HG03095 (cell line): Measurements from ENCODE around the gene MAD1L1.

Source experiments
- ATAC-seq: cut with Tn5 transposase; IDR thresholded peaks from one replicate; pipeline ENCODE4 v1.9.1; 2021; ENCODE audit warnings: moderate library complexity; ENCODE audit not compliant: unreplicated experiment

MAD1L1 gene

DNA sequence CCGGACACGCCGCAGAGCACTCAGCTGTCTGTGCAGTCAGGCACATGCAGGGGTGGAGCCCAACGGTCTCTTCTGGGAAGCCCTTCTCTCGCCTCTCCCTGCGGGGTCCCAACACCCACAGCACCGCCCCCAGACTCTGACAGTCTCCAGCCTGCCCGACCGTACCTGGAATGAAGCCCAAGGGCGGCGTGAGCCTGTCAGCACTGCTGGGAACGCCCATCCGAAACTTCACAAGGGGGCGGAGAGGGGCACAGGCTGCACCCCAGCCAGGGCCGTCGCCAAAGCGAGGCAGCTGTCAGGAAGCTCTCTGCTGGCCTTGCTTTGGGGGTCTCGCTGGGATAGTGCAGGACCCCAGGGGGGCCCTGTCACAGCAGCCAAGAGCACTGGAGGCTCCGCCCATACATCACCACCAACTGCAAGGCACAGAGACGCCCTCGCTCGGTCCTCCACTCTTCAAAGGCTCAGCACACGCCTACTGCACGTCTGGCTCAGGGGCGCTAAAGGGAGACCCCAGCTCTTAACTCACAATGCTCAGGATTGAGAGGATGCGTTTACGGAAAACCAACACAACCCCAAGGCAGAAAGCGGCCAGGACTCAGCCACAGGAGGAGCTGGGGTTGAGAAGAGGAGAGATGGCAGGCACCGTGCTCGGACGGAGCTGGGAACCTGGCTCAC is 30.9 kb downstream of the MAD1L1 start:
- no peak for ATAC-seq

DNA sequence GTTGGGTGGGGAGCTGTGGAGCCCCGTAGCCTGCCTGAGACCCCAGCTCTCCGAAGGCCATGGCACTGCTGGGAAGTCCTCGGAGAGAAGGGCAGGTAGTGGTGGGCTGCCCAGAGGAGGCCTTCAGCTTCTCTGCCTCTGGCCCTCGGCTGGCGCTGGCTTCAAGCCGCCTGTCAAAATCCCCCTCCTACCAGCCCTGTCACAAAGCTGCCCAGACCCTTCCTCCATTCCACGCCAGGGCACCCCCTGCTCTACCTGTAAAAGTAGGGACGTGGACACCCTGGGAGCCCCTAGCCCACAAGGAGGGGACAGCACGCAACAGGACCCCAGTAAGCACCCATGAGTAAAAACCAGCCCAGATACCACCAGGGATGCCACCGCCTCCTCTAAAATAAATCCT is 31.6 kb downstream of the MAD1L1 start:
- ATAC-seq, result no peak

DNA sequence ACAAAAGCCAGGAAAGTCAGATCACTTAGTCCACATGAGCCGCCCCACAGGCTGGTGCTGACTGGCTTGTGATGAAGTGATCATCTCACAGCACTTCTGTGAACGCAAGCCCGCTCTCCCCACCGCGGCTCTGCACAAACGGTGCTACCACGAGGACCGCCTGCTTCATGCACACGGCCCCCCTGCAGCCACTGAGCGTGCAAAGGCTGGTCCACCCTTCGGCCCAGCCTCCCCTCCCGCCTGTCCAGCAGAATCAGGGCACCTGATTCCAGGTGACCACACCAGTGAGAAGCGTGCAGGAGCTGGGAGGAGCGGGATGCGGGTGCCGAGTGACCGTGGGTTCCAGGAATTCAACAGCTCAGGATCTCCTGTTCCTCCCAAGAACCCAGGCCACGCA is 32.2 kb downstream of the MAD1L1 start:
- no peak for ATAC-seq

DNA sequence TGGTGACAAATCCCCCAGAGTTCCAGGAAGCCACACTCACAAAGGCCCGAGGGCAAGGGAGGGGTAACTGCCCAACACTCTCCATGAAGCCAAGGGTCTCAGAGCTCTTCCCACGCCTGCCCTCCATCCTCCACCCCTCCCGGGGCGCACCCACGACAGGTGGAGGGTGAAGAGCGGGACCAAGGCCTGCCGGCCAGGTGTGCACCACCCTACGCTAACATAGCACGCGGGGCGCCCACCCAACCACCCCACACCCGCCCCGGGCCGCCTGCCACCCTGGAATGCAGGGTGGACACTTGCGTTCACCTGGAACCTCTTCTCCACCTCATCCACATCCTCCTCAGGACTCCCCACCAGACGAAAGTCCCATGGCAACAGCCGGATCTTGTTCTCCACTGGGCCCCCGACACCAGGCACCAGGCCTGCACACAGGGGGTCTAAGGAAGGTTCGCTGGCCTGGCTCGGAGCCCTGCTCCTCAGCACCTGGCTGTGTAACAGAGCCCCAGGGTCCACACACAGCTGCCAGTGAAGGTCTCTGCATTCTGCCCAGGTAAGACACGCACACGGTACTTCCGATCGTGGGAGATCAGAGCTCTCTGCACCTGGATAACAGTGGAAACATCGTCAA is 32.7 kb downstream of the MAD1L1 start:
- no peak for ATAC-seq

DNA sequence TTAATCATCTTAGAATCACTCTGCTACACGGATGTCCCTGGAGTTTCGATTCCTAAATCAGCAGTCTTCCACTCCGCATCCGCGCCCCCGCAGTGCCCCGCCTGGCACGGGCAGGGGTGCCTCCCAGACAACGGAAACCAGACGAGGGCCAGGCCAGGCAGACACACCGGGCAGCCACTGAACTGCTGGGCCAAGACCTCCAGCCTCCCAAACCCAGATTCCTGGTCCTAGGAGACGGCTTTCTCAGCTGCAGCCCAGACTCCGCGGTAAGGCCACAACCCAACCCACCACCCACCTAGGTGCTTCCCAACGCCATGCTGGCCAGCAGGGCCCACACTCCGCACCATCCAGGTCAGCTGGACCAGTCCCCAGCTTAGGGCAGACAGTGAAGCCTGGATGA is 33.2 kb downstream of the MAD1L1 start:
- no peak for ATAC-seq

DNA sequence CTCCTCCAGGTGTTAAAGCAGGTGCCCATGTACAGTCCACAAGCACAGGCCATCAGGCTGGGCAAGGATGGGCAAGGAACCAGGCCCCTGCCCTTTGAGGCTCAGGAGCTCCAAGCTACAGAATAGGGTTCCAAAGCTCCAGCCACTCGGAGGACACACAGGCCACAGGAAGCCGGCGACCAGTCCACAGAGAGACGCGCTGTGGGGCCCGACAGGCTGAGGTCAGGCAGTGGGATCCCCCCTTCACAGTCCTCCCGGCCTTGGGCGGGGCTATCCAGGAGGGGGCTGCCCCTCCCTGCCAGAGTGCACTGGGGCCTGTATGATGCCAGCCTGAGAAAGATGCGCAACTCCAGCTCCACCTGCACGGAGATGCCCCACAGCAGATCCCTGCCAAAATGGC is 34.0 kb downstream of the MAD1L1 start:
- no peak for ATAC-seq

DNA sequence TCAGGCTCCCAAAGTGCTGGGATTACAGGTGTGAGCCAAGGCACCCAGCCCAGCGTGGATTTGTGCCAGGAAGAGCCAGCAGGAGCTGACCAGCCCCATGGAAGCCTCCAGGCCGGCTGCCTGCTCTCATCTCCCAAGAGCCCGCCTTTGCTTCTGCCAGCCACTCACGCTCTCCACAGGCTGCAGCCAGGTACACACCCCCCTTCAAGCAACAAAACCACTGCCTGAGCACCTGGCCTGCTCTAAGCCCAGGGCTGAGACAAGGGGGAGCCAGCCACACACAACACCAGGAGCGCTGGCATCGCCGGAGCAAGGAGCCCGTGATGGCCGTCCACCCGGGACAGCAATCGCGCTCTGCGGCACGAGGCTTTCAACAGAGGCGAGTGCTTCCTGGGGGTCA is 34.5 kb downstream of the MAD1L1 start:
- no peak for ATAC-seq

DNA sequence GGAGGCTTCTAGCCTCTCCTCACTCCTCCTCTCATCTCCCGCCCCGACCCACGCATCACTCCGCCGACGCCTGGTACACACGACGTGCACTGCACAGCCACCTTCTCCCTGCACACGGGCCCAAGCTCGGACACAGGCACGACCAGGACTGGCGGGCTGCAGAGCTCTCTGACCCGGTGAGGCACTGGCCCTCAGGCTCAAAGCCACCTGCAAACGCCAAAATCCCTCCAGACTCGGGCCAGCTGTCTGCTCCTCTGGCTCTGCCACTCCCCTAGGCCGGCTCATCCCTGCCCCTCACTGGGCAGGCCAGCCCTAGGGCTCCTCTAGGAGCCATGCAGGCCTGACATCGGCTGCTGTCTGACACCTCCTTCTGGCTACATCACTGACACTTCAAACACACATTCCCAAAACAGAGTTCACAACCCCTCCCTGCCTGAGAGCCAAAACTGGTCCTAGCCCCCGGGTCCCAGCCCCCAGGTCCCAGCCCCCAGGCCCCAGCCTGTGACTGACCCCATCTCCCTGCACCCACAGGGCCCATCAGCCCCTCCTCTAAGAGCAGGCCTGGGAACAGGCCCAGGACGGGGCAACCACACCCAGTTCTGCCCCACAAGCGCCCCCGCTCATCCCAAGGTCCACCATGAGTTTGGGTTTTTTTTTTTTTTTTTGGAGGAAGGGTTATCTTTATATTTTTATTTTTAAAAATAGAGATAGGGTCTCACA is 35.1 kb downstream of the MAD1L1 start:
- no peak for ATAC-seq

DNA sequence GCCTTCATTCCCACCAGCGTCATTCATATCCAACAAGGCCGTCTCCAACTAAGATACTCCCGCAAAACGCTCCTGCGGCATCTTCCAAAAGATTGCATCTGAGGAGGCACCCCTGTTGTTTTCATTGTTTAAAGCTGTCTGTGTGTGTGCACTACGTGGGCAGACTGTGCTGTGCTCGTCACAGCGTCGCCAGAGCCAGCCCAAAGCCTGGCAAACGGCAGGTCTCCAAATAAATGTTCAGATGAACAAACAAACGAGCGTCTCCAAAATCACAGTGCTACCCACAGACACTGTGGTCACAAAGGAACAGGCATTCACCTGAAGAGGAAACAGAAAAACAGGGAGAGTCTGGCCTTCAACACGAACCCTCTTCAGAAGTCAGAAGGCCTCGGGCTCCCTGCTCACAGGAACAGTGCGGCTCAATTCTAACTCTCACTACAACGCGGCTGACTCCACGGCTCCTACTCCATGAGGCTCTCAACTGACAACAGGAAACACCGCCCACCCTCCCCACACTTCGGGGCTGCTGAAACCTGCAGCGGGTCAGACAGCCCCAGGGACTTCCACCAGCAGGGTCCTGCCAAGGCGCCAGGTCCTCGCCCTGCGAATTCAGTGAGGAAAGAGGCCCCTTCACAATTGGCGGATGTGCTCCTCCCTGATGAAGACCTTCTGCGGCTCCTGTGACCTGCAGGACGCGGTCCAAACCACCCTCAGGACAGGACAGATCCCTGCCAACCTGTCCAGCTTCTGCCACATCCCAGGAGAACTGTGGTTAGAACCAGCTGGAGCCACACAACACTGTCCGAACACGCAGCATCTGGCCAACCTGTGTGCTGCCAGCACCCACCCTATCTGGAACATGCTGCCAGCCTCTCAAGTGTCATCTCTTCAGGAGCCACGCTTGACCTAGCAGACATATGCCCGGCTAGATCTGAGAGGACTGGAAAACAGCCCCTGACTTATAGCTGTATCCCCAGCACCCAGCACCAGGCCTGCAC is 36.1 kb downstream of the MAD1L1 start:
- ATAC-seq, result no peak

DNA sequence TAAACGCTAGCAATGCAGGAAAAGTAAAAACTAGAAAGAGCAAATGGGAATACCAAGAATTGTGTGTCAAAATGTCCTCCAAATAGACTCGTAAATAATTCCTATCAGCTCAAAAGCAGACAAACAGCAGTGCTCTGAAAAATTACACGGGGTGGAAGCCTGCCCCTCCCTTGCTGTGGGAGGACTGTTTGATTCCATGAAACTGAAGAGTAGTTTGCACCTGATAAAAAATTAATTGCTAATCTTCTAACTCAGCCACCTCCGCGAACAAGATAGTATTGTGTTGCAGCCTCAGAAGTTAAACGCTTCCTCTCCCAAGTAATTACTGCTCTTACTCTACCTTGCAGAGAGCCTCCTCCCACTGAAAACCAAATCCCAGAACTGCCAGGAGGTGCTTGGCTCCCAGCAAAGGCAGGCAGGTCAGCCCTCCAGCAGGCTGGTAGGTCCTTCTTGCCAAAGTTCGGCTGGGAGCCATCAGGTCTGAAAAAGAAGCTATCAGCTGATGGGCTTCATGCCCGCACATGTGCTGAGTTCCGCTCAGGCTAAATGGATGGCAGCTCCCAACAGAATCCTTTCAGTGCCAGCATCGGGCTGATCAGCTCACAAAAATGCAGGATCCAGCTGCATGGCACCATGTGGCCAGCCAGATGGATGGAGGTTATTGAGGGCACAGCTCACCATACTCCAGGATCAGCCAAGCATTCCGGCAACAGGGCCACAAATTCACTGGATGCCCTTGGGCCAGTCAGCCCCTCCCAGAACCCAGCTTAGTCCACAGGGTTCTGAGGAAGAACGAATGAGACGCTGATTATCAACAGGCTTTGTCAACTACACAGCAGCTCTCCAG is 37.1 kb downstream of the MAD1L1 start:
- no peak for ATAC-seq

DNA sequence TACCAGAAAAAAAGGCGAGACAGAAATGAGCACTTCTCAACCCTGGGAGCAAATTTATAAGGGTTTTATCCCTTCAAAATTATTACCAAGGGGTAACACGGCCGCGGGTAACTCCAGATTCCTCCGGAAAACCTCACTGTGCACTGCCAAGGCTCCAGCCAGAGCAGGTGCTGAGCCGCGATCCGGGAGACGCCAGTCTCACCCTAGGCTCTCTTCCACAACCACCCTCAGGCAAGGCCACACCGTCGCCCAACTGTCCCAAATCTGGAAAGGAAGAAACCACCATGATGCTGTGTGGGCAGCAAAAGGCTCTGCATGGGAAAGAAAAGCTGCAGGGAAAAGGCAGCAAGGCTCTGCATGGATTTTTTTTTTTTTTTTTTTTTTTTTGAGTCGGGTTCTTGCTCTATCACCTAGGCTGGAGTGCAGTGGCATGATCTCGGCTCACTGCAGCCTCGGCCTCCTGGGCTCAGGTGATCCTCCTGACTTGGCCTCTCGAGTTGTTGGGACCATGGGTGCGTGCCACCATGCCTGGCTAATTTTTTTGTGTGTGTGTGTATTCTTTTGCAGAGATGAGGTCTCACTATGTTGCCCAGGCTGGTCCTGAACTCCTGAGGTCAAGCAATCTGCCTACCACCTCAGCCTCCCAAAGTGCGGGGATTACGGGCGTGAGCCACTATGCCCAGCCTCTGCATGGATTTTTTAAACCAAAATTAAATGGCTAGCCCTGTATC is 39.0 kb downstream of the MAD1L1 start:
- no peak for ATAC-seq

DNA sequence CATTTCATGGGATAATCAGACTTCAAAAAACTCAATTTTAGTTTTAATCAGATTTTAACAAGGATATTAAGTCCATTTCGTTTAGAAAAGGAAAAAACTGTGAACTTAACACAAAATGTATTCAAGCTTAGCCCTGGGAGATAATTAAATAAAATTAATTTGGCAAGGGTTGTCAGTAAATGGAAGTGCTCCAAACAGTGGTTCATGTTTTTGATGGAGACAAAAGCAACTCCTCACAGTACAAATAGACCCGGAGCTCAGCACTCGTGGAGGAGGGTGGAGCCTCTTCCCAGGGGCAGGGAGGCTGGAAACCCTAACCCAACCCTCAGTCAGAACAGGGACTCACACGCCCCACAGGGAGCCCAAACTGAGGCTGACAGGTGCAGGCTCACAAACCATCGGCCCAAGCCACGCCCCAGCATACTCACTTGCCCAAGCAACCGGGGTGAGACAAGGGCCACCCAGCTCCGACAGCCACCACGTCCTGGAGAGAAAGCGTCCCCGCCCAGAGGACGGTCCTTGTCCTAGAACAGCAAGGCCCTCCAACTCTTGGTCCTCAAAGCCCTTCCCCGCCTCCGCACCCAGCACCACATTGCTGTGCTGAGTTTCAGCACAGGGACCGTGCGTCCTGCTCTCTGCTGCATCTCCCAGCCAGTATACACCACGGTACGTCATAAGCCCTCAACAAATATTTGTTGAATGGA is 39.8 kb downstream of the MAD1L1 start:
- ATAC-seq, result no peak

DNA sequence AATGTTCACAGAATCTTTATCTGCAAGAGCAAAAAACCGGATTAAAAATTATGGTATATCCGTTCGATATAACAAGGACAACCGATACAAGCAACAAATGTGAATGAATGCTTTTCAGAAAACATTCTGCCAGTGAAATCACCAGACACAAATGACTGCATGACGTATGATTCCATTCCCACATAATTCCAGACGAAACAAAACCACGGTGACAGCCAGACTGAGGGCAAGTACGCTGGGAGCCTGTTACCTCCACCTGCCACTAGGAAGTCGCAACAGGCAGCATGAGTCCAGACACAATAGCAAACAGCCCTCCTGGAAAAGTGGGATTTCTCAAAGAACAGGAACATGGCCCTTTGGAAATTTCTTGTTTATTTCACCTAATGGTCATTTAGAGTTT is 41.7 kb downstream of the MAD1L1 start:
- ATAC-seq, result no peak

DNA sequence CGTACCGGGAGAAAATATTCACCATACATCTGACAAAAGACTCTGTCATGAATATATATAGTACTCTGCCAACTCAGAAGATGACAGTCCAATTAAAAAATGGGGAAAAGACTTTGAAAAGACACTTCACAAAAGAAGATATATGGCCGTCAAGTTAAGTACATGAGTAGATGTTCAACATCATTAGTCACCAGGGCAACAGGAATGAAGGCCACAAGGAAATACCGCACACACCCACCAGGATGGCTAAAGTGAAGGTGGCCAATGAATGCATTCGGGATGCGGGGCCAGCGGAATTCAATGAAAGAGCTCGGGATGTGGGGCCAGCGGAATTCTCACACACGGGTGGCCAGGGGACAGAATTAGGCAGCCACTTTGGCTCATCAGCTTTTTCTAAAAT is 42.2 kb downstream of the MAD1L1 start:
- ATAC-seq, result no peak

DNA sequence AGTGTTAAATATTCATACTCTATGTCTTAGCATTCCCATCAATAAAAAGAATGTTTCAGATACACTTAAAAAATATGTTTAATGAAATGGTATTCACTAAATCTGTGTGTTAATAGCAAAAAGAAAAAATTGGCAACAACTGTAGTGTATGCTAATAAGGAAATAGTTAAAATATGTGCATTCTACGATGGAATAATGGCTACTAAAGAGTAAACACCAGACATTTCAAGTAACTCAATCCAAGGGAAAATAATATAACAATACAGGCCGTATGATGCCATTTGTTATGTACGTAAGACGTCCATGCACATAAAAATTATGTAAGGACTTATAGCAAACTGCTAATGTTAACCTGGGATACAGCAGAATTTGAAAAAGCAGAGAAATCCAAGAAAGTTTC is 46.6 kb downstream of the MAD1L1 start:
- no peak for ATAC-seq

DNA sequence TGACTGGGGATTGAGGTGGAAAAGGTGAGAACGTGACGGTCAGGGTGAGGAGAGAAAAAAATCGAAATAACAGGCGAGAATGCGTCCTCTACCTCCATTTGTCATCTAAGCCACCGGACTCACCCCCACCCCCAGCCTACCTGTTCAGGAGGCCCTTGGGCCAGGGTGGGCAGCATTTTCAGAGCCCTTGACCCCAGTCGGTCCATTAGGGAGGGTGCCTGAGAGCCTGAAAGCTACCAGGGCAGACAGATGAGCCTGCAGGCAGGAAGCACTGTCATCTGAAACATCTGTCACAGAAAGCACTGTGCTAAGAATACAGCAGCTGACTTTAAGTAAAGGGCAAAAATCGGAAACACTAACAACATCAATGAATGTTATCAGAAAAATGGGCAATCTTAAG is 47.0 kb downstream of the MAD1L1 start:
- no peak for ATAC-seq

DNA sequence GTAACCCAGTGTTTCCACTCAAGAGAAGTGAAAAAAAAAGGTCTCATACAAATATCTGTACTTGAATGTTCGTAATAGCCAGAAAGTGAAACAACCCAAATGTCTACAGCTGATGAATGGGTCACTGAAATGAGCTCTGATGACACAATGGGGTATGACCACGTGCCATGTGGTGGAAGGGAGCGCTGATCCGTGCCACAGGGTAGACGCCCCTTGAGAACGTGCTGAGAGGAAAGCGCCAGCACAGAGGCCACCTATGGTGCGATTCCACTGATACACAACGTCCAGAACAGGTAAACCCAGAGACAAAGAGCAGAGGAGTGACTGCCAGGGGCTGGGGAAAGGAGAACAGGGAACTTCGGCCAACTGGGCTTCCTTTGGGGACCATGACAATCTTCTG is 50.3 kb downstream of the MAD1L1 start:
- ATAC-seq, result no peak

DNA sequence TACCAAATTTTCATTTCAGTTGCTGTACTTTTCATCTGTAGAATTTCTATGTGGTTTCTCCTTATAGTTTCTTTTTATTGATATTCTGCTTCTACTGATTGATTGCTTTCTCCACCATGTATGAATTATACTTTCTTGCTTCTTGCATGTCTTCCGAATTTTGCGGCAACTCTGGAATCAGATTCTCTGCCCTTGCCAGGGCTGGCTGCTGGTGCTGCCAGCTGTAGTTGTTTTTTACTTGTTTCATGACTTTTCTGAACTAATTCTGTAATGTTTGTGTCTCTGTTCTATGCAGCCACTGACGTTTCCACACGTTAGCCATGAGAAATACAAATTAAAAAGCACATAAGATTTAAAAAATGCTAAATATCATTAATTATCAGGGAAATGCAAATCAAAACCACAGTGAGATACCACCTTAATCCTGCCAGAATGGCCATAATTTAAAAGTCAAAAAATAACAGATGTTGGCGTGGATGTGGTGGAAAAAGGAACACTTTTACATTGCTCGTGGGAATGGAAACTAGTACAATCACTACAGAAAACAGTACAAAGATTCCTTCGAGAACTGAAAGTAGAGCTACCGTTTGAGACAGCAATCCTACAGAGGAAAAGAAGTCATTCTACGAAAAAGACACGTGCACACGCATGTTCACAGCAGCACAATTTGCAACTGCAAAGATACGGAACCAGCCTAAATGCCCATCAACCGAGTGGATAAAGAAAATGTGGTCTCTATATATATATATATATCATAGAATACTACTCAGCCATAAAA is 51.5 kb downstream of the MAD1L1 start:
- no peak for ATAC-seq
